Kidney (tissue), 14 donors: ENCODE data around the gene VAV2. TPM values are rescaled to one million over a fixed set of nuclear protein-coding genes. Genes with fewer than 3 reads are reported as not detected.

Experiments used
- DNase-seq, 5 donors: peaks; one replicate each; pipeline ENCODE4 v3.0.0-alpha.2; 2013 to 2020
- FAIRE-seq: peaks from 2 replicates; lab custom pipeline; 2012; peaks lifted over from hg19 to GRCh38; lab: Jason Lieb, UNC
- H3K27ac ChIP-seq, 2 donors: one replicate each; pipeline ENCODE4 v1.7.0; 2013; ENCODE audit warnings: low read depth in 2 of 2, low read length in 2 of 2, inconsistent platforms in 1 of 2
- H3K27me3 ChIP-seq: one replicate; pipeline ENCODE4 v1.7.1; 2013; ENCODE audit warnings: low read length, inconsistent platforms; ENCODE audit not compliant: control insufficient read depth, insufficient read depth
- H3K36me3 ChIP-seq, 3 donors: one replicate each; pipeline versions ENCODE4 v1.7.0 to v1.7.1; 2013; ENCODE audit warnings: low read length in 3 of 3, control low read depth in 1 of 3, inconsistent platforms in 1 of 3; ENCODE audit not compliant: insufficient read depth in 3 of 3, control insufficient read depth in 2 of 3
- H3K4me1 ChIP-seq, 3 donors: one replicate each; pipeline versions ENCODE4 v1.7.0 to v1.7.1; 2013; ENCODE audit warnings: low read length in 3 of 3, inconsistent platforms in 1 of 3, low read depth in 1 of 3; ENCODE audit not compliant: control insufficient read depth in 2 of 3, insufficient read depth in 2 of 3
- H3K4me3 ChIP-seq, 3 donors: one replicate each; pipeline versions ENCODE4 v1.7.0 to v1.8.1; 2013; ENCODE audit warnings: low read length in 3 of 3, control low read depth in 1 of 3, inconsistent platforms in 1 of 3
- H3K9ac ChIP-seq, 3 donors: one replicate each; pipeline versions ENCODE4 v1.7.0 to v1.7.1; 2013; ENCODE audit warnings: low read length in 3 of 3, control low read depth in 1 of 3, inconsistent platforms in 1 of 3
- H3K9me3 ChIP-seq, 3 donors: one replicate each; pipeline versions ENCODE4 v1.7.0 to v1.7.1; 2013; ENCODE audit warnings: low read length in 3 of 3, control low read depth in 1 of 3, inconsistent platforms in 1 of 3; ENCODE audit not compliant: control insufficient read depth in 2 of 3, insufficient read depth in 1 of 3
- intact Hi-C: fragments of 100-400 bp; cut with DNase I; formaldehyde crosslinking; loops from one replicate; pipeline ENCODE4 v1.11.1; 2022
- polyA plus RNA-seq: library from polyadenylated mRNA; stranded (reverse); fragments of 350-450 nt; fragmentation: Illumina TruSeq; extraction: RNeasy Lipid Tissue Mini Kit (QIAGEN cat#74804); gene quantifications from one replicate; pipeline ENCODE4 v1.2.3, GENCODE V29; 2014; ENCODE audit warnings: low read depth, low replicate concordance; ENCODE audit not compliant: insufficient read depth
- total RNA-seq: library from RNA; stranded (reverse); fragmentation: NEBNext Ultra II Directional; extraction: Animal tissue kit (Norgen Biotek cat#: 25700); gene quantifications from one replicate; pipeline ENCODE4 v1.2.1, GENCODE V29; 2021
- TF ChIP-seq, protein P1 (sequence below): IDR thresholded peaks from 3 replicates; pipeline ENCODE4 v1.5.1; 2012; ENCODE audit warnings: mild to moderate bottlenecking, moderate library complexity, borderline replicate concordance; ENCODE audit not compliant: insufficient read depth; ENCODE audit errors: extremely low read depth
- donor health status: control.
- donor health status: control.
- donor health status: control.
- donor health status: control.
- donor health status: control.
- donor health status: DM: yes; HTN: yes; CAD: no.
- donor health status: Normal renal cell carcinoma (clear cell type).

VAV2 gene
- total and polyA plus RNA-seq, 2 donors from 2014 or later, result 22.3 to 47.1 TPM

DNA sequence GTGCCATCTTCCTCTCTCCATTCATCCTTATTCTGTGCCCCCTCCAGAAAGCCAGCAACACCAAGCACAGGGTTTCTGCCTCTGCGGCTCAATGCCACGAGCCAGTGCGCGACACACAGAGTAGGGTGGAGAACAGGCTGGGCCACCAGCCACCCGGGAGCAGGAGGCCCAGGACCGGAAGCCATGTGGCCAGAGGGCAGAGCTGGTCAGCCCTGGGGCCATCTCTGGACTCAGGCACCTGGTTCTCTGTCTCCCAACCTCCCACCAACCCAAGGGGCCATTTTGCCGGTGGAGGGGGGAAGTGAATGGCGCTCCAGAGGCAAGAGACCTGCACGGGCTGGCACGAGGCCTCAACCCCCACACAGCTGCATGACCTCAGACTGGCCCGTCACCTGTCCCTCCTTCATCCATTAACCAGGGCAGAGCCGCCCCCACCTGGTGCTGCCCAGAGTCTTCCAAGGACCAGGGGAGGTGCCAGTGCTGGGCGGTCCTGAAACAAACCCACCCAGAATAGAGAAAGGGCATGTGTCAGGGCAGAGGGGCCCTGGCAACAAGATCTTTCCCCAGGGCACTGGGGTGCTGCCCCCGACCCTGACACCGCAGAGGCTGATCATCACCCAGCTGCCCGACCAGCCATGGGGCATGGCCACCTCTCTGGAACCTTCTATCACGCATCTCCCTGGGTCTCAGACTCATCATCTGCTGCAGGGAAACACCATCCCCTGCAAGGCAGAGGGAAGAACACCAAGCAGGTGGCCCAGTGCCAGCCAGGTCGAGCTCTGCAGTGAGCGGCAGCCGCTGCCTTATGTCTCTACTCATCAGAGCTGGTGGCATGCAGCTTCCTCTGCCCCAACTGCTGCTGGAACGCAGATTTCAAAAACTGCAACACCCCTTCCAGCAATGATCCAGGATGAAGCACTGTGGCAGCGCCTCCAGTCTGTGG is 11.9 kb downstream of the VAV2 start:
- peaks cover 0 to 38% (median 24%) of the 10 kb centered on the region in 3 donors for H3K4me1 ChIP-seq
- intact Hi-C loops, result no loop called here
- no peaks in the 10 kb centered on the region for H3K9me3 ChIP-seq
- H3K27ac ChIP-seq, result peak overlapping the region; percentile 68 to 87
- FAIRE-seq (no peak), DNase-seq (peak in 2 of 5 donors; percentile 55 to 82)
- no peaks in the 10 kb centered on the region for H3K27me3 ChIP-seq
- peak overlapping the region in 1 of 3 donors; percentile 51 for H3K9ac ChIP-seq
- H3K4me3 ChIP-seq, result peak overlapping the region in 1 of 3 donors; percentile 25
- H3K36me3 ChIP-seq, result no peaks in the 10 kb centered on the region
- TF ChIP-seq, protein P1, sequence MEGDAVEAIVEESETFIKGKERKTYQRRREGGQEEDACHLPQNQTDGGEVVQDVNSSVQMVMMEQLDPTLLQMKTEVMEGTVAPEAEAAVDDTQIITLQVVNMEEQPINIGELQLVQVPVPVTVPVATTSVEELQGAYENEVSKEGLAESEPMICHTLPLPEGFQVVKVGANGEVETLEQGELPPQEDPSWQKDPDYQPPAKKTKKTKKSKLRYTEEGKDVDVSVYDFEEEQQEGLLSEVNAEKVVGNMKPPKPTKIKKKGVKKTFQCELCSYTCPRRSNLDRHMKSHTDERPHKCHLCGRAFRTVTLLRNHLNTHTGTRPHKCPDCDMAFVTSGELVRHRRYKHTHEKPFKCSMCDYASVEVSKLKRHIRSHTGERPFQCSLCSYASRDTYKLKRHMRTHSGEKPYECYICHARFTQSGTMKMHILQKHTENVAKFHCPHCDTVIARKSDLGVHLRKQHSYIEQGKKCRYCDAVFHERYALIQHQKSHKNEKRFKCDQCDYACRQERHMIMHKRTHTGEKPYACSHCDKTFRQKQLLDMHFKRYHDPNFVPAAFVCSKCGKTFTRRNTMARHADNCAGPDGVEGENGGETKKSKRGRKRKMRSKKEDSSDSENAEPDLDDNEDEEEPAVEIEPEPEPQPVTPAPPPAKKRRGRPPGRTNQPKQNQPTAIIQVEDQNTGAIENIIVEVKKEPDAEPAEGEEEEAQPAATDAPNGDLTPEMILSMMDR, result no peak

DNA sequence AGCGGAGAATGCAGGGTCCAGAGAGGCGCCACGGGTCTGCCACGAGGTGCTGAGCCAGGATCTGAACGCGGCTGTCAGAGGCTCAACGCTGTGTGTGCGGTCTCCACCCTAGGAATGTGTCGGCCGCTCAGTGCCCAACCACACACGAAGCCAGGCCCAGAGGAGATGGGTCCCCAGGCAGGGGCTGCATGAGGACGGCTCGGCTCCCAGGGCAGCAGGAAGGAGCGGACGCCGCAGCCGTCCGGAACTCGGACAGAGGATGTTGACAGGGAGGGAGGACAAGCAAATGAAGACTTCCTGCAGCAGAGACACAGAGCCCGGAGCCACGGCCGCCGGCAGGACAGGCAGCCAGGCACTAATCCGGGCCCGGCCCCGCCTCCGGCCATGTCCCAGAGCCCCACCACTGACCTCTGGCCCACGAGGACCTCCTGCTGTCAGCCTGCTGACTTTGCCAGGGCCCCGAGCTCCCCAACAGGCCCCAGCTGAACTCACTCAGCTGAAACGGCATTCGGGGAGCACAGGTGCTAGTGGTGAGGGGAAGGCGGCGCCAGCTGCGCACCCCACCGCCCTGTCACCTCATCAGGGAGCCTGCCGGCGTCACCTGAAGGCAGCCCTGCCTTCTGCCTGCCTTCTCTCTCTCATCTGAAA is 12.7 kb downstream of the VAV2 start:
- no peak for FAIRE-seq
- H3K36me3 ChIP-seq, result no peaks in the 10 kb centered on the region
- peak overlapping the region in 1 of 3 donors; percentile 25 for H3K4me3 ChIP-seq
- TF ChIP-seq, protein P1, result no peak
- DNase-seq, result peak; percentile 62 to 89 (median 74)
- H3K4me1 ChIP-seq, result peaks cover 0 to 42% (median 32%) of the 10 kb centered on the region in 3 donors
- peak overlapping the region in 1 of 3 donors; percentile 51 for H3K9ac ChIP-seq
- no peaks in the 10 kb centered on the region for H3K27me3 ChIP-seq
- no peaks in the 10 kb centered on the region for H3K9me3 ChIP-seq
- intact Hi-C loops, result no loop called here
- peak overlapping the region; percentile 68 to 87 for H3K27ac ChIP-seq

DNA sequence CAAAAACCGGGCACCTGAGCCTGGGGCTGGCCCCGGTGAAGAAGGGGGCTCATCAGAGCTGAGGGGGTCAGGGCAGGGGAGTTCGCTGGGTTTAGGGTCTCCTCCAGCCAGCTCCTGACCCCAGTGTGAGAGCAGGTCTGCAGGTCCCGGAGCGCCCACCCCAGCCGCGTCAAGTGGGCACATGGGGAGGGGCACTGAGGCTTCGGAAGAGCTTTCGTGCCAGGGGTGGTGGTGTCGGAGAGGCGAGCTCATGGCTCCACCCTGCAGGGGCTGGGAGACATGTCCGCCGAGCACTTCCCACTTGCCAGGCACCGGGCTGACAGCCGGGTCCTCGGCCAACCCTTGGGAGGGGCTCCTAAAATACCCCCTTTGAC is 13.2 kb downstream of the VAV2 start:
- H3K9me3 ChIP-seq, result no peaks in the 10 kb centered on the region
- TF ChIP-seq, protein P1, result no peak
- peak overlapping the region; percentile 68 to 87 for H3K27ac ChIP-seq
- H3K9ac ChIP-seq, result peak overlapping the region in 1 of 3 donors; percentile 34
- H3K27me3 ChIP-seq, result no peaks in the 10 kb centered on the region
- intact Hi-C loops, result no loop called here
- FAIRE-seq (no peak), DNase-seq (peak in 2 of 5 donors; percentile 55 to 73)
- H3K4me3 ChIP-seq, result peak overlapping the region in 1 of 3 donors; percentile 25
- no peaks in the 10 kb centered on the region for H3K36me3 ChIP-seq
- H3K4me1 ChIP-seq, result peaks cover 0 to 47% (median 35%) of the 10 kb centered on the region in 3 donors
